HG03439 (cell line): ENCODE results near the gene PKP4.
"Not testable (repeated sequence)": the region's sequence is repeated elsewhere in the genome, so short reads cannot be mapped to it uniquely, and the experiment has no call there.

Experiments used
- ATAC-seq: cut with Tn5 transposase; IDR thresholded peaks from one replicate; pipeline ENCODE4 v1.9.1; 2021; ENCODE audit warnings: mild to moderate bottlenecking, moderate library complexity; ENCODE audit not compliant: unreplicated experiment

PKP4 gene

GRCh38 chr2:158472829-158473228, 16.1 kb downstream of the PKP4 start:
- not testable (repeated sequence) for ATAC-seq

- ATAC-seq: not testable (repeated sequence)
Observed at GRCh38 chr2:158473300-158473699, 16.5 kb downstream of the PKP4 start.

DNA sequence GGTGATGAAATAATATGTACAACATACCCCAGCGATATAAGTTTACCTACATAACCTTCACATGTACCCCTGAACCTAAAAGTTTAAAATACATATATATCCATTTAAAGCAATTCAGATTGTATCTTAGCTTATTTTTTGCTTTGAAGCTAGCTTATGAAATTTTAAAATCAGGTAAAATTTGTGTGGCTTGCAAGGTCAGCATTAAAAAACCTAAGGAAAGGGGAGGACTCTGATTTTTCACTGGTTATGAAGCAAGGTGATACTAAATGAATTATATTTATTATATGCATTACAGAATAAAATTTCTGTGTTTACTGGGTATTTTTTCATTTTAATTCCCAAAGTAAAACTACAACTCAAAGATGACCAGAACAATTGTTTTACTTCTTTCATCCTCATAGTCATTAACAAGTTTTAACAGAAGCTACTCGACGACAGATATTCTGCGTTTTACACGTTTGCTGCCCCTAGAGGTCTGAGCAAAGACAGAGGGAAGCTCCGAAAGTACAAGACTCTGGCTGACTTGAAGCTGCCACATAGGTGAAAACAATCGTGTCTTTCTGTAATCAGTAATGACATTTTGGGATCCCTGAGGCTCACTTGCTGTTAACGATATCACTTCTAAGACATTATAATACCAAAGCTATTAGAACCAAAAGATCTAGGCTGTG, 17.1 kb downstream of the PKP4 start:
- no peak for ATAC-seq

DNA sequence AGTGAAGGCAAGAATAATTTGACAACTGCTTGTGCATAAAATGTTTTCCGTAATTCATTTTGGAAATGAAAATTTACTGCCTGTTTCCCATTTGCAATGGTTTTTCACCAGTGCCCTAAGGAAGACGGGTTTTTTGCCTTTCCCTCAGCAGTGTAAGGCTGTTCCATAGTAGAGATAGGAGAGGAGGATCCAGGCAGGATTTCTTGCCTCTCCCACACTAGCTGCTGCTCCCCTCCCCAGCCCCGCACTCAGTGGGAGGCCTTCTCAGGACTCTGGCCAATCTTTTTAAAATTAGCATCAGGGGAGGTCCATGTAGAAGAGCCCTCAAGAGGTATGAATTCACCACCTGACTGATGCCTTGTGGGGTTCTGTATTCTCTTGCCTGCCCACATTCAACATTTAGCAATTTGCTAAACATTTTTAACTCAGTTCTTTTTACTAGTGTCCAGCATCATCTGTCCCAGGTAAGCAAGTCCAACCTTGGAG, 17.8 kb downstream of the PKP4 start:
- ATAC-seq: not testable (repeated sequence)

- ATAC-seq: no peak
Observed at GRCh38 chr2:158477202-158477601, 20.4 kb downstream of the PKP4 start.

DNA sequence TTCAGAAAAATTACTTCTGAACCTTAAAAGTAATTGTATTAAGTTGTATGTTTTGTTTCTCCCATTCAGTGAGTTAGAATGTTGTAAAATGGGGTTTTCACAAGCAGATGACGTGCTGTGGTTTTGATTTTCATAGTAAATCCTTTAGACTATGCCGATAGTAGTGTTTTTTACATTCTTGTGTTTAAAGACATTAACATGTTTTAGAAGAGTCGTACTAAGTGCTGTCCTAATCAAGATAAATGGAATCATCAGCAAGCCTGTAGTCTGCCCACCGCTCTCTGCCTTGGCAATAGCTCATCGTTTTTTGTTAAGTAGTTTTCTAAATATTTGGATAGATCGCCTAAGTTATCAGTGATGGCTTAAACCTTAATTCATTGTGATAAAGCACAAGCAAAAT, 21.5 kb downstream of the PKP4 start:
- ATAC-seq: no peak

DNA sequence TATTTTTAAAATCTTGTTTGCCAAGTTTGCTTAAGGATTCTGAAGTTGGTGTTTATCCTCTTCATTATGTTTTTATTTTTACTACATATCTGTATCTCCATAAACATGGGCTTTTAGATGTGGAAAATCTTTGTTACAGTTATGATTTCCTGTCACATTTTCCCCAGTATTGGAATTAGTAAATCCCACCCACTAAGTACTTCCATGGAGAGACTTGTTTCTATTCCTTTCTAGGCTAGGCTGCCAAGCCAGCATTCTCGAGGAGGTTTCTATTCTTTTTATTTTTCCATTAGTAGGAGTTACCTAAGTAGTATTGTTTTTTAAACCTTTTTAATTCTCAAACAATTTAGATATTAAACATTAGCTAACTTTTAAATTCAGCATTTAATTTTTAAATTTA, 22.1 kb downstream of the PKP4 start:
- ATAC-seq: no peak

DNA sequence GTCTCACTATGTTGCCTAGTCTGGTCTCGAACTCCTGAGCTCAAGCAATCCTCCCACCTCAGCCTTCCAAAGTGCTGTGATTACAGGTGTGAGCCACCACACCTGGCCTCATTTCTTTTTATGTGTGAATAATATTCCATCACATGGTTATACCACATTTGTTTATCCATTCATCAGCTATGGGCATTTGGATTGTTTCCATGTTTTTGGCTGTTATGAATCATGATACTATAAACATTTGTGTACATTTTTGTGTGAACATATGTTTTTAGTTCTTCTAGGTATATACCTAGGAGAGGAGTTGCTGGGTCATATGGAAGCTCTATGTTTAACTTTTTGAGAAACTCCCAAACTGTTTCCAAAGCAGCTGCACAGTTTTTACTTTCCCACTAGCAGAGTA, 24.4 kb downstream of the PKP4 start:
- no peak for ATAC-seq

DNA sequence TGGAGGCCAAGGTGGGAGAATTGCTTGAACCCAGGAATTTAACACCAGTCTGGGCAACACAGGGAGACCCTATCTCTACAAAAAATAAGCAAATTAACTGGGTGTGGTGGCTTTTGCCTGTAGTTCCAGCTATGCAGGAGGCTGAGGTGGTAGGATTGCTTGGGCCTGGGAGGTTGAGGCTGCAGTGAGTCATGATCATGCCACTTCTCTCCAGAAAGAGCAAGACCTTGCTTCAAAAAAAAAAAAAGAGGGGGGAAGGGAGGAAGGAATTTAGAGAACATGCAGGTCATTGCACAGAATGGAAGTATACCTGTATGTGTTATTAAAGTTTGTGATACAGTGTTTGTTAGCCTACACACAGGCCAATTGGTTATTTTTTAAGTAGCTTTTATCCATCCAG, 25.8 kb downstream of the PKP4 start:
- no peak for ATAC-seq

GRCh38 chr2:158484892-158485556, 28.3 kb downstream of the PKP4 start:
- ATAC-seq: no peak

GRCh38 chr2:158486150-158486969, 29.6 kb downstream of the PKP4 start:
- ATAC-seq: no peak

DNA sequence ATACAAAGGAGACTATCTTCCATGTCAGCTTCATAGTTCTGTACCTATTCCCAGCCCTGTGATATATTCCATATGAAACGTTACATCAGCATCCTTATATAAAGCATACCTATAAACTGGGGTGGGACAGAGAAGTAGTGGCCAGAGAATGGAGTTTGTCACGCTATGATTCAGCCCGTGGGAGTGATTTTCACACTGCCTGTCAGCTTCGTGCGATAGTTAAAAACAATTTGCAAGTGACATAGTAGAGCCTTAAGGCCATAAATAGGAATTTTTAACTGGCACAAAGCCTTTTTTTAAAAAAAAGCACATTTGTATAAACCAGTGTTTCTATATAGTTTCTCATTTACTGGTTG, 30.2 kb downstream of the PKP4 start:
- ATAC-seq: no peak

DNA sequence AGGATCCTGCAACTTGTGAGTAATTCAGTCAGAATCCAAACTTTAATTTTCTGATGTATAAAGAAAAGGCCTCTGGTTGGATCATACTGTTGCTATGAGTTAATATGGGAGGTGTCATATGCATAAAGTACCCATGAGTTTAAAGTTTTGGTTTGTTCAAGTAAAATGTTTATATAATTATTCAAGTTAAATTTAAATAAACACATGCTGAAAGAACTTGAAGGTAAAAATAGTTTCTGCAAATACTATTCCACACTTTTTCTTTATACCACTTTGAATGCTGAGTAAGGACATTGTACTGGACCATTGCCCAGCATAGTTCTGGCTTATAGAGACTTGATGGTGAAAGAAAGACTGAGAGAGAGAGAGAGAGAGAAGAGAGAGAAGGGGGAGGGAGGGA, 30.7 kb downstream of the PKP4 start:
- no peak for ATAC-seq

DNA sequence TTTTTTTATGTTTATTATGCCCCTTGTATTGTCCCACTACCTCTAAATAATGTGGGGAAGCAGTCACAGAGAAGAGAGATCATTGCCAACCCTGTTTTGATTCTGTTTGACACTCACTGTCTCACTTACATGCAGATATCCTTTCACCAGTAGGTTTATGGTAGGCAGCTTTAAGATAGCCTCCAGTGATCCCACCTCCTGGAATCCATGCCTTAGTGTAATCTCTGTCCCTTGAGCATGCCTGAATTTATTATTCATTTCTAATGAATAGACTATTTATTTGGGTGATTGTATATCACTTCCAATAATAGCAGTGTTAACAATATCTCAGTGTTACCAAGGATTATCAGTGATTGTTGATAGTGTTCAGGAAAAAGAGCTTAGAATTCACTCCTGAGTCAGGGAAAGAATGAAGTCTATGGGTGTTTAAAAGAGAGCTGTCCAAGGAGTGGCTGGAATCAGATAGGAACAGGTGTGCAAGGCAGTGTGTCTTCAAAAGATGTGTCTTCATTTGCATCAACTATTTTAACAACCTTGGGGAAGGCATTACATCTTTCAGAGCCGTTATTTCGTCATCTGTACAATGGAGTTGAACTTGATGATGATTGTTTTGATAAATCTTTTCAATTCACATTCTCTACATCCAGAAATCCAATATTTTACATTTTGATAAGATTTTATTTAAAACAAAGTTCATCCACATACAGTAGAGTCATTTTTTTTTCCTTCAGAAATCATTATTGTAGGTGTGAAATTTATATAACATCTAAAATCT, 31.9 kb downstream of the PKP4 start:
- ATAC-seq: no peak

DNA sequence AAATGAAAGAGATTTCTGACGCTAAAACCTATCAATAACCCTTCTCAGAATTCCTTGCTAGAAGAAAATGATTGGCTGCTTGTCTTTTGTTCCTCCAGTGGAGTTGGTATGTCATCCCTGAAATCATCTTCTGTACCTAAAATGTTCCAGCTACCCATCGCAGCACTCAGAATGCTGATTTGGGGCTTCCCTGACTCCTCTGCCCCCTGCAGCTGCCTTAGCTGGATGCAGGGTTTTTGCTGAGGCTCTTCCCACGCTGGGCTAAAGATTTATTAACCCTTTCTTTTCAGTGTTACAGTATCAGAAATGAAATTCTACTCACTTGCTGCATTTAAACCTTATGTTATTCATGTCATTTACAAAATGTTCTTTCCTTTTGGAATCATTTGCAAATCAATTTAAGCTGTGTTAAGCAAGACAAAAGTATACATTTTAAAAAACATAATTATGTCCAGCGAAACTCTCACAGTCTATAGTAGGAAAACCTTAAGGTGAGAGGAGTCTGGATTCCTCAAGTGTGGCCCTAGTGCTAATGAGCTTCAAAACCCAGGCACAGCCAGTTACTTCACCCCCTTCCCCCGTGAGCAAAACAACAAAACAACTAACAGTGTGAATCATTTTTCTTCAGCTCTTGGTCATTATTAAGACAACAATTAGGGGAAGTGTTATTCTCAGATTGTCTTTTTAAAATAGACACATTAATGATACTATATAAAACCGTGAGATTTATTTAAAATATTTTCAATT, 32.8 kb downstream of the PKP4 start:
- no peak for ATAC-seq

DNA sequence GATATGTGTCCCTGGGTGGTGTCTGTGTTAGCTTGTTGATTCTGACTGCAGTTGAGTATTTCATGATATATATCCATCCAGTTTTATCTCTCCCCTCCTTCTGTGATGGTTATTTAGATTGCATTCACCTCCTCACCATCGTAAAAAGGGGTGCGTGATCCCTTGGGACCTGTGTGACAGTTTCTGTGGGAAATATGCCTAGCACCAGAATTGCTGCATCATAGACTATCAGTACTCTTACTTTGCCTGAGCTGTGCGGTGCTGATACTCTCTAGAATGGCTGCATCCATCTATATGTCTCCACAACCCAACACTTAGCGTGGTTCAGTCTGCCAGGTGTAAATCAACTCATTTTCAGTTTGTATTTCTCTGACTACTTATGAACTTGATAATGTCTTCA, 34.3 kb downstream of the PKP4 start:
- ATAC-seq: no peak

- ATAC-seq: no peak
Observed at GRCh38 chr2:158493458-158493857, 36.7 kb downstream of the PKP4 start.

GRCh38 chr2:158495175-158495574, 38.4 kb downstream of the PKP4 start:
- ATAC-seq: no peak

- ATAC-seq: no peak
Observed at GRCh38 chr2:158496986-158497385, 40.2 kb downstream of the PKP4 start.

GRCh38 chr2:158497486-158497885, 40.7 kb downstream of the PKP4 start:
- ATAC-seq: no peak
